Vagina (tissue), 2 donors: ENCODE results near the gene FUBP3. TPM values are rescaled to one million over a fixed set of nuclear protein-coding genes. Genes with fewer than 3 reads are reported as not detected.

ENCODE experiments used
- DNase-seq, 2 donors: peaks; one replicate each; pipeline ENCODE4 v3.0.0-alpha.2; 2017; ENCODE audit errors: extremely low spot score in 2 of 2
- H3K27ac ChIP-seq: fragments of 200-600 bp; sonication (generic); one replicate; pipeline ENCODE4 v1.5.1; 2019
- H3K27me3 ChIP-seq: fragments of 200-600 bp; sonication (generic); one replicate; pipeline ENCODE4 v1.5.1; 2019
- H3K36me3 ChIP-seq, 2 donors: fragments of 200-600 bp; sonication (generic); one replicate each; pipeline ENCODE4 v1.5.1; 2017 to 2019
- H3K4me1 ChIP-seq: fragments of 200-600 bp; sonication (generic); one replicate; pipeline ENCODE4 v1.5.1; 2019
- H3K4me3 ChIP-seq, 2 donors: fragments of 200-600 bp; sonication (generic); 1 replicate in 1 of 2; 2 replicates in 1 of 2; pipeline ENCODE4 v1.5.1; 2016 to 2019
- H3K9me3 ChIP-seq: fragments of 200-600 bp; sonication (generic); one replicate; pipeline ENCODE4 v1.5.1; 2019
- CTCF ChIP-seq, 3 experiments: fragments of 450-650 bp in 2 of 3; fragments of 200-600 bp in 1 of 3; sonication (generic) in 1 of 3; IDR thresholded peaks; one replicate each; pipeline ENCODE4 v1.5.1; 2017 to 2019; ENCODE audit warnings: antibody characterized with exemption in 3 of 3, mild to moderate bottlenecking in 2 of 3, moderate library complexity in 2 of 3
- POLR2A ChIP-seq, 2 donors: fragments of 450-650 bp; IDR thresholded peaks; one replicate each; pipeline ENCODE4 v1.6.1; 2017; ENCODE audit warnings: antibody characterized with exemption in 2 of 2, mild to moderate bottlenecking in 2 of 2, moderate library complexity in 2 of 2
- POLR2AphosphoS5 ChIP-seq, 2 donors: sonication (generic); formaldehyde crosslinking; IDR thresholded peaks; one replicate each; pipeline ENCODE4 v1.9.0; 2017; ENCODE audit warnings: antibody characterized with exemption in 2 of 2, mild to moderate bottlenecking in 2 of 2, low read depth in 1 of 2; ENCODE audit not compliant: insufficient read depth in 1 of 2
- intact Hi-C: fragments of 100-400 bp; cut with DNase I; formaldehyde crosslinking; loops from one replicate; pipeline ENCODE4 v1.15.1; 2023
- total RNA-seq: library from RNA; depleted of rRNA; stranded (reverse); fragments of >200 nt; gene quantifications from one replicate; pipeline ENCODE4 v1.2.3, GENCODE V29; 2016

The FUBP3 gene
- total RNA-seq, 1 donor from 2014 or later = 33.6 TPM

GRCh38 chr9:130634801-130635200 is 55.4 kb downstream of the FUBP3 start:
- Histone ChIP-seq H3K4me1 (no peaks in the 10 kb centered on the region), H3K27ac (no peak overlapping the region), H3K9me3 (no peaks in the 10 kb centered on the region), H3K27me3 (no peaks in the 10 kb centered on the region), H3K4me3 (no peak overlapping the region), H3K36me3 (peaks cover 0 to 72% of the 10 kb centered on the region in 2 donors)
- TF ChIP-seq CTCF (IDR thresholded peaks at IDR 0.05) (no peak), POLR2A (IDR thresholded peaks at IDR 0.05) (no peak), POLR2AphosphoS5 (IDR thresholded peaks at IDR 0.05; ENCODE audit: insufficient read depth in 1 of 2, low read depth in 1 of 2) (no peak)
- no peak for DNase-seq
- intact Hi-C loops = no loop called here

- intact Hi-C loops = no loop called here
- Histone ChIP-seq H3K9me3 (no peaks in the 10 kb centered on the region), H3K27me3 (no peaks in the 10 kb centered on the region), H3K36me3 (peaks cover 0 to 67% of the 10 kb centered on the region in 2 donors), H3K4me3 (no peak overlapping the region), H3K4me1 (no peaks in the 10 kb centered on the region), H3K27ac (no peak overlapping the region)
- no peak for DNase-seq
- no peak for TF ChIP-seq POLR2A (IDR thresholded peaks at IDR 0.05)
- TF ChIP-seq CTCF (IDR thresholded peaks at IDR 0.05) = no peak
- no peak for TF ChIP-seq POLR2AphosphoS5 (IDR thresholded peaks at IDR 0.05; ENCODE audit: insufficient read depth in 1 of 2, low read depth in 1 of 2)
Observed at GRCh38 chr9:130635306-130635705, 55.9 kb downstream of the FUBP3 start.

DNA sequence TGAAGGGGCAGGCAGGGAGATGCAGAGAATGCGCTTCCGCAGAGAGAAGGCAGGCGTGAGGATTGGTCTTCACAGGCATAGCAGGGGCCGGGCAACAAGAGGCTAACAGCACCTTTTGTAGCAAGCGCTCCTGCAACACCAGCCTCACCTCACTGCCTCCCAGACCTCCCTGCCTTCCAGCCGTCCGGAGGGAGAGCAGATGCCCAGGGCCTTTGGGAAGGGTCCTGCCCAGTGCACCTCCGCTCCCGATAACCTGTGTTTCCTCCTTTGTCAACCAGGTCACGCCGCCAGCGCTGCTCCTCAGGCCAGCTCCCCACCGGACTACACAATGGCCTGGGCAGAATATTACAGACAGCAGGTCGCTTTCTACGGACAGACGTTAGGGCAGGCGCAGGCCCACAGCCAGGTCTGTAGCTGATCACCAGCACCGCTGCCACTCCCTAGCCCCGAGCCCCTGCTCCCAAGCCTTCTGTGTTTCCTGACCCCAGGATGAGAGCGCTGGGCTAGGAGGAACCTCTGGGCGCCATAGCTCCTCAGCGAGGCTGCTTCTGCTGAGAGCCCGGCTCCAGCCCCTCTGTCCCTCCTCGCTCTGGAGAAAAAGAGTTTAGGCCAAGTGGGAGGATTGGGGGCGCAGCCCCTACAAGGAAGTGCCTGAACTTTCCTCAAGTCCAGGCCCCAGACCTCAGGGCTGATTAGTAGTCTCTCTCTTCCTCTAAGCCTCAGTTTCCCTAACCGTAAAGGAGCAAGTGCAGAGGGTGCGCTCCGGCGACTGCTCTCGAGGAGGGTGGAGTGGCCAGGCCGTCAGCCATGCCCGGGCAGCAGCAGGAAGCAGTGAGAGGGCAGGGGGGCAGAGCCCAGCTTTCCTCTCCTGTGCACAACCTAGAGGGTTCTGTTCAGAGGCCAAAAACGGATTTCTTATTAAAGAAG is 56.6 kb downstream of the FUBP3 start:
- H3K27ac ChIP-seq = no peak overlapping the region
- no peak for TF ChIP-seq CTCF (IDR thresholded peaks at IDR 0.05)
- TF ChIP-seq POLR2A (IDR thresholded peaks at IDR 0.05) = no peak
- TF ChIP-seq POLR2AphosphoS5 (IDR thresholded peaks at IDR 0.05; ENCODE audit: insufficient read depth in 1 of 2, low read depth in 1 of 2) = no peak
- peaks cover 0 to 60% of the 10 kb centered on the region in 2 donors for H3K36me3 ChIP-seq
- DNase-seq = no peak
- intact Hi-C loops = no loop called here
- H3K4me1 ChIP-seq = no peaks in the 10 kb centered on the region
- H3K4me3 ChIP-seq = no peak overlapping the region
- no peaks in the 10 kb centered on the region for H3K9me3 ChIP-seq
- H3K27me3 ChIP-seq = no peaks in the 10 kb centered on the region

- Histone ChIP-seq H3K4me3 (no peak overlapping the region), H3K9me3 (no peaks in the 10 kb centered on the region), H3K27ac (no peak overlapping the region), H3K36me3 (peaks cover 0 to 53% of the 10 kb centered on the region in 2 donors), H3K4me1 (no peaks in the 10 kb centered on the region), H3K27me3 (no peaks in the 10 kb centered on the region)
- DNase-seq = no peak
- no peak for TF ChIP-seq CTCF (IDR thresholded peaks at IDR 0.05)
- intact Hi-C loops = no loop called here
Observed at GRCh38 chr9:130636648-130637020, 57.3 kb downstream of the FUBP3 start.
